ENCODE data around the gene TTLL12.

GRCh38 chr22:43198126-43198525, 11.2 kb upstream of the TTLL12 start:
- TF ChIP-seq GATA3 (IDR thresholded peaks at IDR 0.05; ENCODE audit: low read depth, low read length) (no peak), GATA2 (IDR thresholded peaks at IDR 0.05; ENCODE audit: low read depth, low read length) (no peak)
